Heart left ventricle (tissue), 16 donors: ENCODE measurements around the gene FOXP1. TPM values are rescaled to one million over a fixed set of nuclear protein-coding genes. Genes with fewer than 3 reads are reported as not detected.
A peak's percentile ranks its signal among the peaks of the same experiment; 100 is the strongest.

Source experiments
- ATAC-seq, 4 donors: fragments of 200-7000 bp; cut with Tn5 transposase; one replicate each; pipeline ENCODE4 v1.9.1; 2020 to 2022; ENCODE audit warnings: moderate library complexity in 4 of 4, mild to moderate bottlenecking in 3 of 4, moderate number of reproducible peaks in 1 of 4
- DNase-seq, 5 donors: peaks; one replicate each; pipeline ENCODE4 v3.0.0-alpha.2; 2020
- H3K27ac ChIP-seq, 12 donors: fragments of 200-600 bp; sonication (generic) in 4 of 12; one replicate each; pipeline versions ENCODE4 v1.5.0 to v1.8.0; 2016 to 2022; ENCODE audit warnings: mild to moderate bottlenecking in 2 of 12
- H3K27me3 ChIP-seq, 9 donors: fragments of 200-600 bp; sonication (generic) in 2 of 9; one replicate each; pipeline versions ENCODE4 v1.5.1 to v1.8.0; 2016 to 2022; ENCODE audit warnings: mild to moderate bottlenecking in 3 of 9
- H3K36me3 ChIP-seq, 9 donors: fragments of 200-600 bp; sonication (generic) in 2 of 9; one replicate each; pipeline versions ENCODE4 v1.5.0 to v1.8.0; 2018 to 2022; ENCODE audit warnings: mild to moderate bottlenecking in 2 of 9
- H3K4me1 ChIP-seq, 12 donors: fragments of 200-600 bp; sonication (generic) in 4 of 12; one replicate each; pipeline versions ENCODE4 v1.5.0 to v1.8.0; 2016 to 2022; ENCODE audit warnings: mild to moderate bottlenecking in 3 of 12
- H3K4me3 ChIP-seq, 12 donors: fragments of 200-600 bp; sonication (generic) in 4 of 12; one replicate each; pipeline versions ENCODE4 v1.5.0 to v1.8.0; 2017 to 2022; ENCODE audit warnings: mild to moderate bottlenecking in 9 of 12, moderate library complexity in 4 of 12
- H3K9me3 ChIP-seq, 12 donors: fragments of 200-600 bp; sonication (generic) in 4 of 12; one replicate each; pipeline versions ENCODE4 v1.5.0 to v1.8.0; 2016 to 2022; ENCODE audit warnings: mild to moderate bottlenecking in 1 of 12
- CTCF ChIP-seq, 12 donors: fragments of 200-600 bp; sonication (generic) in 4 of 12; IDR thresholded peaks; one replicate each; pipeline versions ENCODE4 v1.5.0 to v1.8.0; 2018 to 2022; ENCODE audit warnings: antibody characterized with exemption in 12 of 12, mild to moderate bottlenecking in 5 of 12
- POLR2A ChIP-seq, 2 donors: fragments of 450-650 bp; IDR thresholded peaks; one replicate each; pipeline ENCODE4 v1.6.1; 2017; ENCODE audit warnings: antibody characterized with exemption in 2 of 2, mild to moderate bottlenecking in 2 of 2, moderate library complexity in 2 of 2
- WGBS, 4 donors: extraction: QIAGEN DNeasy Blood & Tissue Kit in 2 of 4; methylation state at CpG; one replicate each; pipeline versions ENCODE4 v1.1.5 to v1.1.7; 2013 to 2018; 5-methylcytosine and 5-hydroxymethylcytosine counted together
- intact Hi-C, 10 donors: fragments of 100-400 bp; cut with DNase I; formaldehyde crosslinking; loops; one replicate each; pipeline versions ENCODE4 v1.11.1 to v1.14.2; 2022
- polyA plus RNA-seq, 2 donors: library from polyadenylated mRNA; stranded (reverse); fragments of 200-250 nt; gene quantifications; one replicate each; pipeline ENCODE4 v1.2.3, GENCODE V29; 2013
- total RNA-seq, 9 donors: library from RNA; depleted of rRNA in 2 of 9; stranded (reverse); fragments of >200 nt in 2 of 9; fragmentation: NEBNext Ultra II Directional in 3 of 9; extraction: Animal tissue kit (Norgen Biotek cat#: 25700) in 3 of 9; gene quantifications; one replicate each; pipeline versions ENCODE4 v1.1.0 to v1.2.4, GENCODE V29; 2016 to 2023
- donor health status: ischemic (EF 13 %, LVEDD 7.1; RV severe dilation, severe dysfunction).
- donor health status: healthy with polysubstance abuse.
- donor health status: DM: no; HTN: yes; CAD: no.
- donor health status: DM: no; HTN: no; CAD: no.
- donor health status: ischemic (EF 25% LVEDD 6.9; RV normal size, moderate dysfunction).
- donor health status: ischemic (EF 25% LVEDD 5.7; RV mildly dilated, moderate dysfunction).
- donor health status: healthy.
- donor health status: DM: yes; HTN: yes; CAD: no.
- donor health status: ischemic (EF 35%, LVEDD 5.7; RV mildly dilated, moderate dysfunction).
- donor health status: nonischemic (EF 11% LVEDD 7.7; RV severe dilation, severe dysfunction).
- donor health status: DM: yes; HTN: yes; CAD: no.
- donor health status: PGD.
- donor health status: ischemic (EF 29% LVEDD 5.4; RV normal size, mild dysfunction).
- donor health status: nonischemic (EF 23%, LVEDD 6.1; RV moderate dilation, normal function).

FOXP1 gene
- total and polyA plus RNA-seq, 11 donors, result 14.9 to 67.8 (median 41.1) TPM

- no peak for TF ChIP-seq POLR2A (IDR thresholded peaks at IDR 0.05)
- TF ChIP-seq CTCF (IDR thresholded peaks at IDR 0.05), result no peak
- no peak overlapping the region for H3K4me3 ChIP-seq
- H3K27ac ChIP-seq, result no peak overlapping the region
- H3K4me1 ChIP-seq, result peaks cover 0 to 21% (median 8%) of the 10 kb centered on the region in 12 donors
- no peaks in the 10 kb centered on the region for H3K9me3 ChIP-seq
- intact Hi-C loops, result no loop called here
- H3K36me3 ChIP-seq, result no peaks in the 10 kb centered on the region
- peak in 1 of 4 donors; percentile 50 for ATAC-seq
- H3K27me3 ChIP-seq, result no peaks in the 10 kb centered on the region
- DNase-seq, result no peak
Observed at GRCh38 chr3:71374582-71374981, 208.9 kb downstream of the FOXP1 start.

- Histone ChIP-seq H3K27me3 (no peaks in the 10 kb centered on the region), H3K4me1 (peaks cover 0 to 18% (median 7%) of the 10 kb centered on the region in 12 donors), H3K9me3 (no peaks in the 10 kb centered on the region), H3K4me3 (no peak overlapping the region), H3K27ac (no peak overlapping the region), H3K36me3 (no peaks in the 10 kb centered on the region)
- 92 to 98% (median 96%) methylated on average over 6 of the region's 6 CpGs for WGBS, 4 donors
- ATAC-seq (no peak), DNase-seq (no peak)
- intact Hi-C loops, result no loop called here
- no peak for TF ChIP-seq CTCF (IDR thresholded peaks at IDR 0.05)
- TF ChIP-seq POLR2A (IDR thresholded peaks at IDR 0.05), result no peak
Observed at GRCh38 chr3:71372911-71373637, 210.5 kb downstream of the FOXP1 start.

DNA sequence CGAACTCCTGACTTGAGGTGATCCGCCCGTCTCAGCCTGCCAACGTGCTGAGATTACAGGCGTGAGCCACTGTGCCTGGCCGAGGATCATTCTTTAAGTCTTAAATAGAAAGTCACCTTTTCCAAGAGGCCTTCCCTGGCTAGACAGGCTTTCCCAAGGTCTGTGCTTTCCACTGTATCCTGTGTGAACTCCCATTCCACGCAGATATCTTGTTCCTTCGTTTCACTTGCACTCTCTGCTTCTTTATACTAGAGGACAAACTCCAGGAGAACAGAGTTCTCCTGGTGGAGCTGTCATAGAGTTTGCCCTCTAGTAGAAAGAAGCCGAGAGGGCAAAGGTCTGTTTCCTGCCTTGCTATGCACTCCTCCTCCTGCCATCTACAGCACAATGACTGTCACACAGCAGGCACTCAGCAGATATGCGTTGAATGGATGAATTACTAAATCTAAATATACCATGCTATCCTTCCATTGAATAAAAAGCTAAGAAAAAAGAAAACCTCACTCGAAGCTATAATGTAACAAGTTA lies 211.2 kb downstream of the FOXP1 start:
- WGBS, 4 donors, result 90 to 95% (median 93%) methylated on average over 11 of the region's 11 CpGs
- TF ChIP-seq CTCF (IDR thresholded peaks at IDR 0.05) (no peak), POLR2A (IDR thresholded peaks at IDR 0.05) (no peak)
- H3K9me3 ChIP-seq, result no peaks in the 10 kb centered on the region
- intact Hi-C loops, result no loop called here
- H3K4me3 ChIP-seq, result no peak overlapping the region
- DNase-seq, result no peak
- ATAC-seq, result no peak
- no peaks in the 10 kb centered on the region for H3K27me3 ChIP-seq
- H3K27ac ChIP-seq, result no peak overlapping the region
- H3K36me3 ChIP-seq, result no peaks in the 10 kb centered on the region
- H3K4me1 ChIP-seq, result peaks cover 0 to 18% (median 7%) of the 10 kb centered on the region in 12 donors

DNA sequence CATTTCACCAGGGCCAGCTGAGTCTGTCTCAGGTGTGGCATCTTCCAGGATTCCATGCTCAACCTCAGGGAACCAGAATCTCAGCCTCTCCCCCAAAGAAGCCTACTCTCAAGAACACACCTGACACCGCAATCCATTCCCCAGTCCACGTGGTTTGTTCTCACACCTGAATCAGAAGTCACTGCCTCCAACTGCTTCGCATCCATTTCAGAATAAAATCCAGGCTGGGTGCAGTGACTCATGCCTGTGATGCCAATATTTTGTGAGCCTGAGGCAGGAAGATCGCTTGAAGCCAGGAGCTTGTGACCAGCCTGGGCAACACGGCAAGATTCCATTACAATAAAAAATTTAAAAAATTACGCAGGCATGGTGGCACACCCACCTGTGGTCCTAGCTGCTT lies 212.2 kb downstream of the FOXP1 start:
- Histone ChIP-seq H3K36me3 (no peaks in the 10 kb centered on the region), H3K27me3 (no peaks in the 10 kb centered on the region), H3K27ac (no peak overlapping the region), H3K4me3 (no peak overlapping the region), H3K4me1 (peaks cover 0 to 18% (median 7%) of the 10 kb centered on the region in 12 donors), H3K9me3 (no peaks in the 10 kb centered on the region)
- intact Hi-C loops, result no loop called here
- DNase-seq, result no peak
- TF ChIP-seq CTCF (IDR thresholded peaks at IDR 0.05) (no peak), POLR2A (IDR thresholded peaks at IDR 0.05) (no peak)
- 95 to 98% (median 97%) methylated on average over 6 of the region's 6 CpGs for WGBS, 4 donors
- ATAC-seq, result no peak
